Suprapubic skin (tissue), 4 donors: ENCODE data around the gene OSGEP. TPM values are rescaled to one million over a fixed set of nuclear protein-coding genes. Genes with fewer than 3 reads are reported as not detected.

Experiments
- DNase-seq, 2 donors: peaks; one replicate each; pipeline ENCODE4 v3.0.0-alpha.2; 2019; ENCODE audit warnings: low spot score in 2 of 2
- H3K27ac ChIP-seq: fragments of 200-600 bp; sonication (generic); one replicate; pipeline ENCODE4 v1.5.1; 2019
- H3K27me3 ChIP-seq: fragments of 200-600 bp; sonication (generic); one replicate; pipeline ENCODE4 v1.5.1; 2019
- H3K36me3 ChIP-seq: fragments of 200-600 bp; sonication (generic); one replicate; pipeline ENCODE4 v1.5.1; 2019
- H3K4me1 ChIP-seq: fragments of 200-600 bp; sonication (generic); one replicate; pipeline ENCODE4 v1.5.1; 2019
- H3K4me3 ChIP-seq: fragments of 200-600 bp; sonication (generic); one replicate; pipeline ENCODE4 v1.5.1; 2019; ENCODE audit warnings: mild to moderate bottlenecking
- H3K9me3 ChIP-seq: fragments of 200-600 bp; sonication (generic); one replicate; pipeline ENCODE4 v1.5.1; 2019
- EP300 ChIP-seq: sonication (generic); formaldehyde crosslinking; IDR thresholded peaks from one replicate; pipeline ENCODE4 v1.6.1; 2017; ENCODE audit warnings: antibody characterized with exemption
- POLR2A ChIP-seq, 2 donors: fragments of 450-650 bp; IDR thresholded peaks; one replicate each; pipeline ENCODE4 v1.6.1; 2017; ENCODE audit warnings: antibody characterized with exemption in 2 of 2, mild to moderate bottlenecking in 2 of 2, moderate library complexity in 2 of 2
- POLR2AphosphoS5 ChIP-seq, 3 donors: sonication (generic); formaldehyde crosslinking; IDR thresholded peaks; one replicate each; pipeline ENCODE4 v1.6.1; 2017; ENCODE audit warnings: antibody characterized with exemption in 3 of 3
- WGBS: methylation state at CpG from one replicate; pipeline ENCODE4 v1.1.5; 2018; 5-methylcytosine and 5-hydroxymethylcytosine counted together
- total RNA-seq, 4 donors: library from RNA; depleted of rRNA; stranded (reverse); fragments of >200 nt; gene quantifications; one replicate each; pipeline ENCODE4 v1.1.0, GENCODE V29; 2016
- TF ChIP-seq, protein P1 (sequence below), 2 donors: fragments of 200-600 bp in 1 of 2; fragments of 450-650 bp in 1 of 2; sonication (generic) in 1 of 2; IDR thresholded peaks; one replicate each; pipeline ENCODE4 v1.5.1; 2016 to 2019; ENCODE audit warnings: antibody characterized with exemption in 2 of 2, mild to moderate bottlenecking in 1 of 2, moderate library complexity in 1 of 2

Gene OSGEP
- total RNA-seq, 4 donors from 2014 or later = 40.8 to 91.0 (median 44.8) TPM

DNA sequence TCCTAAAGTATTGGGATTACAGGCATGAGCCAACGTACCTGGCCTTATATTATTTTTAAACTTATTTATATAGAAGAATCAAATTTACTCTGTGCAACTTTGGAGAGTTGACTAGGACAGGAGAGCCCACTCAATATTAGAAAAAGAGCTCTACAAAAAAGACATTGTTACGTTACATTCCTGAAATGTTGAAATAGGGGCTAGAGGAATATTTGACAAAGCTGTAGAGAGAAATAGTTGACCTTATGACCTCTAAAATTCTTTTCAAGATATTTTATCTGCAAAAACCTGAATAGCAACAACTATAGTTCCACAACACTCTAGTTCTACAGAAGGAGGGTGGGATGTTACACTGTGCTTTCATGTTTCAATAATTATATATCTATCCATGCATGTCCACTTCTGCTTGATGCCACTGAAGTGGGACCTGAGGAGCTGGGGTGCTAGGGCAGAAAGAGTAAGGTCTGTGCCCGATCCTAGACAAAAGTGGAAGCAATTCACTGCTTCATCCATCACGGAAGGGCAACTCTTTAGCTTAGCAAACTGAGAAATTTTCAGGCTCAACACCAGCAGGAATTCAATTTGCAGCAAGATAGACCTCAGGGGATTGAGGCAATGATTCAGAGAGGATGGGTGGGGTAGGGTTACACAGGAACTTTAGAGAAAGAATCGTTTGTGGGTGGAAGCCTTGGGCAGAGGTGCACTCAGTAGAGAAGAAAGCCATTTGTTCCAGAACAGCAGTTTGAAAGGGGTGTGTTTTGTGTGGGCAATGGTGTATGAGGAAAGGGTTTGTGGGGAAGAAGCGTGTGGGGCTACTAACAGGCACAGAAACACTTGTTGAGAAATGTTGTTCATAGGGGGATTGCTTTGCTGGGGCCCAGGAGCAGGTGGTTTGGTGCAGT is 34.7 kb upstream of the OSGEP start:
- WGBS = 42% methylated on average over 6 of the region's 6 CpGs
- no peaks in the 10 kb centered on the region for H3K36me3 ChIP-seq
- DNase-seq = no peak
- TF ChIP-seq, protein P1, sequence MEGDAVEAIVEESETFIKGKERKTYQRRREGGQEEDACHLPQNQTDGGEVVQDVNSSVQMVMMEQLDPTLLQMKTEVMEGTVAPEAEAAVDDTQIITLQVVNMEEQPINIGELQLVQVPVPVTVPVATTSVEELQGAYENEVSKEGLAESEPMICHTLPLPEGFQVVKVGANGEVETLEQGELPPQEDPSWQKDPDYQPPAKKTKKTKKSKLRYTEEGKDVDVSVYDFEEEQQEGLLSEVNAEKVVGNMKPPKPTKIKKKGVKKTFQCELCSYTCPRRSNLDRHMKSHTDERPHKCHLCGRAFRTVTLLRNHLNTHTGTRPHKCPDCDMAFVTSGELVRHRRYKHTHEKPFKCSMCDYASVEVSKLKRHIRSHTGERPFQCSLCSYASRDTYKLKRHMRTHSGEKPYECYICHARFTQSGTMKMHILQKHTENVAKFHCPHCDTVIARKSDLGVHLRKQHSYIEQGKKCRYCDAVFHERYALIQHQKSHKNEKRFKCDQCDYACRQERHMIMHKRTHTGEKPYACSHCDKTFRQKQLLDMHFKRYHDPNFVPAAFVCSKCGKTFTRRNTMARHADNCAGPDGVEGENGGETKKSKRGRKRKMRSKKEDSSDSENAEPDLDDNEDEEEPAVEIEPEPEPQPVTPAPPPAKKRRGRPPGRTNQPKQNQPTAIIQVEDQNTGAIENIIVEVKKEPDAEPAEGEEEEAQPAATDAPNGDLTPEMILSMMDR (IDR thresholded peaks at IDR 0.05) = no peak
- TF ChIP-seq EP300 (no peak), POLR2AphosphoS5 (IDR thresholded peaks at IDR 0.05) (no peak), POLR2A (IDR thresholded peaks at IDR 0.05) (no peak)
- peak overlapping the region; percentile 64 for H3K27ac ChIP-seq
- H3K4me3 ChIP-seq = no peak overlapping the region
- H3K4me1 ChIP-seq = peaks cover 21% of the 10 kb centered on the region
- H3K27me3 ChIP-seq = no peaks in the 10 kb centered on the region
- no peaks in the 10 kb centered on the region for H3K9me3 ChIP-seq

DNA sequence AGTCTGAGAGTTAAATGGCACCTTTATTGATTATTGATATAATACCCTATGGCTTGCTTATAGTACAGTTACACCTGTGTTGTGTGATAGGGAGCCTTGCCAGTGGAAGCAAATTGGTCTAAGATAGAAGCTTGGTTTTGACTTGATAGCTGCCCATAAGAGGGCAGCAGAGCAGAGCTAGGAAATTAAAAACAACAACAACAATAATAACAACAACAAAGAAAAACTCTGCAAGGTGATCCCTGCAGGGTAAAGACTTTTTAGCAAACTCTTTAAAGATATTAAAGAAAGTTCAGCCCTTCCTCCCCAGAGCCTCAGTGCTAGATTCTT is 32.7 kb upstream of the OSGEP start:
- Histone ChIP-seq H3K36me3 (no peaks in the 10 kb centered on the region), H3K4me3 (no peak overlapping the region), H3K27ac (no peak overlapping the region), H3K9me3 (no peaks in the 10 kb centered on the region), H3K27me3 (no peaks in the 10 kb centered on the region), H3K4me1 (peaks cover 16% of the 10 kb centered on the region)
- TF ChIP-seq EP300 = no peak
- TF ChIP-seq POLR2AphosphoS5 (IDR thresholded peaks at IDR 0.05) = no peak
- TF ChIP-seq, protein P1 (IDR thresholded peaks at IDR 0.05) = no peak
- TF ChIP-seq POLR2A (IDR thresholded peaks at IDR 0.05) = no peak
- no peak for DNase-seq

DNA sequence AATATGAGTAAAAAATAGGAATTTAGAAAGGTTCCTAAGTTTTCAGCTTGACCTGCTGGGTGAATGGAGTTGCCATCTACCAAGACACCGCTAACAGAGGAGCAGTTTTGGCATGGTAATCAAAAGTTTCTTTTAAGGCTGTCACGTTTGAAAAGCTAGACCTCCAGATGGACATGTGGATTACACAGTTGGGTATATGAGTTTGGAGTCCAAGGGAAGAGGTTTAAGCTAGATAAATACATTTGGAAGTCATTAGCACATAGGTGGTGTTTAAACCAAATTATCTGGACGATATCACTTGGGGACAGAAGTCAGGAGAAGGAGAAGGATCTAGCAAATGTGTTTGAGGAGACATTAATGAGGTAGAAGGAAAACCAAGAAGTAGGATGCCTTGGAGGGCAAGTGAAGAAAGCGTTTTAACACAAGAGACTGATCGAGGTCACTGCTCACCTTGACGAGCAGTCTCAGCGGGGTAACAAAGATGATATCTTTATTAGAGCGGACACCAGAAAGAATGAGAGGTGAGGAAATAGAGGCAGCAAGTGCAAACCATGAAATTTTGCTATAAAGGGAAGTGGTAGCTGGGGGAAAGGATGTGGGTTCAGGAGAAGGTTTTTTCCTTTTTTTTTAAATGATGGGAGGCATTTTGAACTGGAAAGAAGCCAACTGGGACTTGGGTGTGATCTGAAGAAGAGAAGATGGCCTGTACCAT is 32.2 kb upstream of the OSGEP start:
- no peaks in the 10 kb centered on the region for H3K9me3 ChIP-seq
- no peak overlapping the region for H3K27ac ChIP-seq
- H3K4me1 ChIP-seq = peaks cover 16% of the 10 kb centered on the region
- no peaks in the 10 kb centered on the region for H3K36me3 ChIP-seq
- no peak for DNase-seq
- H3K27me3 ChIP-seq = no peaks in the 10 kb centered on the region
- TF ChIP-seq EP300 (no peak), POLR2AphosphoS5 (IDR thresholded peaks at IDR 0.05) (no peak), POLR2A (IDR thresholded peaks at IDR 0.05) (no peak)
- TF ChIP-seq, protein P1 (IDR thresholded peaks at IDR 0.05) = no peak
- WGBS = 74% methylated on average over 8 of the region's 8 CpGs
- H3K4me3 ChIP-seq = no peak overlapping the region

DNA sequence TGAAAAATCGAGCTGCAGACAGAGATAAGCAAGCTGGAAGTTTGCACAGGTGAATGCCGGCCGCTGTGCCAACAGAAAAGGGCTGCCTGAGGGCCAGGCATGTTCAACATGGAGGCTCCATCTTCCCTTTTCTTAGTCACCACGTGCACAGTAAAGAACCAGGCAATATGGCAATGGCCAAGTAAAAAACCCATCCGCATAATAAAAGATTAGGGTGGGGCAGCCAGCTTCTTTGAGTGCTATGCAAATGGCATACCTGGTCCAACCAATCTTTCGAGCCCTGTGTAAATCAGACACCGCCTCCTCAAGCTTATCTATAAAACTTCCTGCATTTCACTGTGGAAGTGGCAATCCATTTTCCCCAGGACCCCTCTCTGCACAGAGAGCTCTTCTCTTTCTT is 31.3 kb upstream of the OSGEP start:
- H3K27me3 ChIP-seq = no peaks in the 10 kb centered on the region
- DNase-seq = no peak
- no peak for TF ChIP-seq POLR2A (IDR thresholded peaks at IDR 0.05)
- TF ChIP-seq POLR2AphosphoS5 (IDR thresholded peaks at IDR 0.05) = no peak
- peaks cover 16% of the 10 kb centered on the region for H3K4me1 ChIP-seq
- no peak overlapping the region for H3K27ac ChIP-seq
- H3K9me3 ChIP-seq = no peaks in the 10 kb centered on the region
- WGBS = 48% methylated on average over 7 of the region's 7 CpGs
- no peak overlapping the region for H3K4me3 ChIP-seq
- H3K36me3 ChIP-seq = no peaks in the 10 kb centered on the region

DNA sequence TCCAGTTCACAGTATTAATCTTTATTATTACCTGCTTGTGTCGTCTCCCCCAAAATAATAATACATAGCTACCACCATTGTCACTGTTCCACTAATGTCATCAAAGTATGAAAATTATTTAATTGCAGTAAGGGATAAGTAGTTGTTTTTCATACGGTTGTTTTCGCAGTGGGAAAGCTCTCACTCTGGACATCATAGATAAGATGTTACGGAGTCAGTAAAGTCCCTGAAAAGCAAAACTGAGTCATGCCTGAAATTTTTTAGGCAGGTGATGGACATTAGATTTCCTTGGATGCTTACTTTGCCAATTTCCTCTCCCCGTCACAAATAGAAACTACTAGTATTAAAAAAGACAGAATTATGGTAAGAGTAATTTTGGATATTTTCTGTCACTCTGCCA is 27.8 kb upstream of the OSGEP start:
- Histone ChIP-seq H3K4me1 (peaks cover 3% of the 10 kb centered on the region), H3K27ac (no peak overlapping the region), H3K27me3 (no peaks in the 10 kb centered on the region), H3K9me3 (no peaks in the 10 kb centered on the region), H3K36me3 (peaks cover 4% of the 10 kb centered on the region), H3K4me3 (no peak overlapping the region)
- no peak for DNase-seq
- WGBS = 94% methylated on average over 5 of the region's 5 CpGs
- TF ChIP-seq, protein P1 (IDR thresholded peaks at IDR 0.05) = no peak
- no peak for TF ChIP-seq EP300
- no peak for TF ChIP-seq POLR2AphosphoS5 (IDR thresholded peaks at IDR 0.05)
- no peak for TF ChIP-seq POLR2A (IDR thresholded peaks at IDR 0.05)
